WTC11 (cell line): ENCODE measurements around the gene KIAA0408. TPM values are rescaled to one million over a fixed set of nuclear protein-coding genes. Genes with fewer than 3 reads are reported as not detected.

ENCODE experiments used
- ATAC-seq: fragments of 200-7000 bp; cut with Tn5 transposase; 2 replicates; pipeline ENCODE4 v1.10.0; 2021; ENCODE audit warnings: mild to moderate bottlenecking, moderate library complexity
- CTCF ChIA-PET: fragments of 300-600 bp; sonication (Branson Sonifier 250); formaldehyde crosslinking; loops from one replicate; lab custom pipeline; 2021; ENCODE audit warnings: antibody characterized with exemption; lab: Charles Lee
- POLR2A ChIA-PET: fragments of 350-600 bp; sonication (Branson Sonifier 250); formaldehyde crosslinking; loops from one replicate; lab custom pipeline; 2021; ENCODE audit warnings: antibody characterized with exemption; lab: Charles Lee
- DNase-seq: peaks from one replicate; pipeline ENCODE4 v3.0.0; 2021; ENCODE audit warnings: low spot score
- H3K27ac Mint-ChIP-seq: 2 replicates; pipeline ENCODE4 v1.8.0; 2021; ENCODE audit warnings: mixed read lengths
- H3K27me3 Mint-ChIP-seq: 2 replicates; pipeline ENCODE4 v1.8.0; 2021; ENCODE audit warnings: low read depth, mild to moderate bottlenecking, moderate library complexity, mixed read lengths
- H3K36me3 Mint-ChIP-seq: 2 replicates; pipeline ENCODE4 v1.8.0; 2021; ENCODE audit warnings: mixed read lengths
- H3K4me1 Mint-ChIP-seq: 2 replicates; pipeline ENCODE4 v1.8.0; 2022; ENCODE audit warnings: mixed read lengths
- H3K4me3 Mint-ChIP-seq: 2 replicates; pipeline ENCODE4 v1.8.0; 2021; ENCODE audit warnings: mild to moderate bottlenecking, moderate library complexity, mixed read lengths
- H3K9me3 Mint-ChIP-seq: 2 replicates; pipeline ENCODE4 v1.8.0; 2021; ENCODE audit warnings: mixed read lengths
- CREB1 ChIP-seq: sonication (generic); formaldehyde crosslinking; IDR thresholded peaks from 2 replicates; pipeline ENCODE4 v1.8.0; 2023; ENCODE audit warnings: mild to moderate bottlenecking, missing genetic modification reagents
- E2F1 ChIP-seq: sonication (generic); formaldehyde crosslinking; IDR thresholded peaks from 2 replicates; pipeline ENCODE4 v1.8.0; 2022; ENCODE audit warnings: mild to moderate bottlenecking, missing genetic modification reagents
- GABPB1 ChIP-seq: sonication (generic); formaldehyde crosslinking; IDR thresholded peaks from 2 replicates; pipeline ENCODE4 v1.8.1; 2023; ENCODE audit warnings: mild to moderate bottlenecking, missing genetic modification reagents
- IRF2 ChIP-seq: sonication (generic); formaldehyde crosslinking; IDR thresholded peaks from 2 replicates; pipeline ENCODE4 v1.8.0; 2022; ENCODE audit warnings: low read depth, missing genetic modification reagents, borderline replicate concordance
- NR2C2 ChIP-seq: sonication (generic); formaldehyde crosslinking; IDR thresholded peaks from 2 replicates; pipeline ENCODE4 v1.8.0; 2022; ENCODE audit warnings: mild to moderate bottlenecking, missing genetic modification reagents
- RELA ChIP-seq: sonication (generic); formaldehyde crosslinking; IDR thresholded peaks from 2 replicates; pipeline ENCODE4 v1.8.1; 2022; ENCODE audit warnings: missing genetic modification reagents, mild to moderate bottlenecking, borderline replicate concordance
- SOX15 ChIP-seq: fragments of 250-450 bp; sonication (Bioruptor Pico); IDR thresholded peaks from 2 replicates; pipeline ENCODE4 v1.9.0; 2021; ENCODE audit warnings: mild to moderate bottlenecking
- ZBTB21 ChIP-seq: sonication (generic); formaldehyde crosslinking; IDR thresholded peaks from 2 replicates; pipeline ENCODE4 v1.8.1; 2023; ENCODE audit warnings: mild to moderate bottlenecking, missing genetic modification reagents, borderline replicate concordance
- ZNF219 ChIP-seq: sonication (generic); formaldehyde crosslinking; IDR thresholded peaks from 2 replicates; pipeline ENCODE4 v1.8.0; 2023; ENCODE audit warnings: missing genetic modification reagents, mild to moderate bottlenecking, borderline replicate concordance
- ZNF263 ChIP-seq: sonication (generic); formaldehyde crosslinking; IDR thresholded peaks from 2 replicates; pipeline ENCODE4 v1.8.1; 2022; ENCODE audit warnings: low read depth, mild to moderate bottlenecking, moderate library complexity, missing genetic modification reagents
- total RNA-seq: library from RNA; stranded (reverse); gene quantifications from 3 replicates; pipeline ENCODE4 v1.2.3, GENCODE V29; 2021
- TF ChIP-seq, protein P1 (sequence below): sonication (generic); formaldehyde crosslinking; IDR thresholded peaks from 2 replicates; pipeline ENCODE4 v1.8.1; 2022; ENCODE audit warnings: mild to moderate bottlenecking, missing genetic modification reagents, moderate library complexity, borderline replicate concordance
- TF ChIP-seq, protein P2 (sequence below): sonication (generic); formaldehyde crosslinking; IDR thresholded peaks from 2 replicates; pipeline ENCODE4 v1.8.0; 2023; ENCODE audit warnings: missing genetic modification reagents, mild to moderate bottlenecking, borderline replicate concordance
- TF ChIP-seq, protein P3 (sequence below): fragments of 250-450 bp; sonication (Bioruptor Pico); IDR thresholded peaks from 2 replicates; pipeline ENCODE4 v1.9.0; 2021; ENCODE audit warnings: mild to moderate bottlenecking
- TF ChIP-seq, protein P4 (sequence below): fragments of 250-450 bp; sonication (Bioruptor Pico); IDR thresholded peaks from 2 replicates; pipeline ENCODE4 v1.8.0; 2021; ENCODE audit warnings: mild to moderate bottlenecking
- TF ChIP-seq, protein P5 (sequence below): sonication (generic); formaldehyde crosslinking; IDR thresholded peaks from 2 replicates; pipeline ENCODE4 v1.8.1; 2023; ENCODE audit warnings: mild to moderate bottlenecking, missing genetic modification reagents, borderline replicate concordance
- TF ChIP-seq, protein P6 (sequence below): fragments of 250-450 bp; sonication (Bioruptor Pico); IDR thresholded peaks from 2 replicates; pipeline ENCODE4 v1.9.0; 2021; ENCODE audit warnings: moderate library complexity, mild to moderate bottlenecking, inconsistent platforms, borderline replicate concordance

The KIAA0408 gene
- total RNA-seq, 1 experiment from 2014 or later: 12.2 TPM

DNA sequence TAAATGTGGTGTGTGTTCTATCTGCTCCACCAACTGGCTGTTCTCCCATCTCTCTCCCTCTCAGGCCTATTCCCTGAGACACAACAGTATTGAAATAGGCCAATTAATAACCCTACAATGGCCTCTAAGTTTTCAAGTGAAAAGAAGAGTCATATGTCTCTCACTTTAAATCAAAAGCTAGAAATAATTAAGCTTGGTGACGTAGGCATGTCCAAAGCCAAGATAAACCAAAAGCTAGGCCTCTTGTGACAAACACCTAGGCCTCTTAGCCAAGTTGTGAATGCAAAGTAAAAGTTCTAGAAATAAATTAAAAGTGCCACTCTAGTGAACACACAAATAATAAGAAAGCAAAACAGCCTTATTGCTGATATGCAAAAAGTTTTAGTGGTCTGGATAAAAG lies 30.1 kb upstream of the KIAA0408 start:
- Mint-ChIP-seq H3K9me3 (peaks cover 13% of the 10 kb centered on the region), H3K36me3 (peaks cover 25% of the 10 kb centered on the region), H3K27me3 (no peaks in the 10 kb centered on the region), H3K4me3 (no peak overlapping the region), H3K27ac (no peak overlapping the region), H3K4me1 (peaks cover 42% of the 10 kb centered on the region)
- ATAC-seq (no peak), DNase-seq (no peak)
- CTCF ChIA-PET: interaction anchor here (9.7 kb wide), 1 partner anchor 26 kb away, joined by 106 read pairs; no protein-coding TSS in a partner anchor
- POLR2A ChIA-PET: no interaction called here
- no peak for TF ChIP-seq ZBTB21 (CRISPR knock-in tag)
- TF ChIP-seq, protein P1, sequence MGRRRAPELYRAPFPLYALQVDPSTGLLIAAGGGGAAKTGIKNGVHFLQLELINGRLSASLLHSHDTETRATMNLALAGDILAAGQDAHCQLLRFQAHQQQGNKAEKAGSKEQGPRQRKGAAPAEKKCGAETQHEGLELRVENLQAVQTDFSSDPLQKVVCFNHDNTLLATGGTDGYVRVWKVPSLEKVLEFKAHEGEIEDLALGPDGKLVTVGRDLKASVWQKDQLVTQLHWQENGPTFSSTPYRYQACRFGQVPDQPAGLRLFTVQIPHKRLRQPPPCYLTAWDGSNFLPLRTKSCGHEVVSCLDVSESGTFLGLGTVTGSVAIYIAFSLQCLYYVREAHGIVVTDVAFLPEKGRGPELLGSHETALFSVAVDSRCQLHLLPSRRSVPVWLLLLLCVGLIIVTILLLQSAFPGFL (CRISPR knock-in tag): no peak
- TF ChIP-seq, protein P2, sequence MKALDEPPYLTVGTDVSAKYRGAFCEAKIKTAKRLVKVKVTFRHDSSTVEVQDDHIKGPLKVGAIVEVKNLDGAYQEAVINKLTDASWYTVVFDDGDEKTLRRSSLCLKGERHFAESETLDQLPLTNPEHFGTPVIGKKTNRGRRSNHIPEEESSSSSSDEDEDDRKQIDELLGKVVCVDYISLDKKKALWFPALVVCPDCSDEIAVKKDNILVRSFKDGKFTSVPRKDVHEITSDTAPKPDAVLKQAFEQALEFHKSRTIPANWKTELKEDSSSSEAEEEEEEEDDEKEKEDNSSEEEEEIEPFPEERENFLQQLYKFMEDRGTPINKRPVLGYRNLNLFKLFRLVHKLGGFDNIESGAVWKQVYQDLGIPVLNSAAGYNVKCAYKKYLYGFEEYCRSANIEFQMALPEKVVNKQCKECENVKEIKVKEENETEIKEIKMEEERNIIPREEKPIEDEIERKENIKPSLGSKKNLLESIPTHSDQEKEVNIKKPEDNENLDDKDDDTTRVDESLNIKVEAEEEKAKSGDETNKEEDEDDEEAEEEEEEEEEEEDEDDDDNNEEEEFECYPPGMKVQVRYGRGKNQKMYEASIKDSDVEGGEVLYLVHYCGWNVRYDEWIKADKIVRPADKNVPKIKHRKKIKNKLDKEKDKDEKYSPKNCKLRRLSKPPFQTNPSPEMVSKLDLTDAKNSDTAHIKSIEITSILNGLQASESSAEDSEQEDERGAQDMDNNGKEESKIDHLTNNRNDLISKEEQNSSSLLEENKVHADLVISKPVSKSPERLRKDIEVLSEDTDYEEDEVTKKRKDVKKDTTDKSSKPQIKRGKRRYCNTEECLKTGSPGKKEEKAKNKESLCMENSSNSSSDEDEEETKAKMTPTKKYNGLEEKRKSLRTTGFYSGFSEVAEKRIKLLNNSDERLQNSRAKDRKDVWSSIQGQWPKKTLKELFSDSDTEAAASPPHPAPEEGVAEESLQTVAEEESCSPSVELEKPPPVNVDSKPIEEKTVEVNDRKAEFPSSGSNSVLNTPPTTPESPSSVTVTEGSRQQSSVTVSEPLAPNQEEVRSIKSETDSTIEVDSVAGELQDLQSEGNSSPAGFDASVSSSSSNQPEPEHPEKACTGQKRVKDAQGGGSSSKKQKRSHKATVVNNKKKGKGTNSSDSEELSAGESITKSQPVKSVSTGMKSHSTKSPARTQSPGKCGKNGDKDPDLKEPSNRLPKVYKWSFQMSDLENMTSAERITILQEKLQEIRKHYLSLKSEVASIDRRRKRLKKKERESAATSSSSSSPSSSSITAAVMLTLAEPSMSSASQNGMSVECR (CRISPR knock-in tag): no peak
- TF ChIP-seq RELA (CRISPR knock-in tag): no peak
- no peak for TF ChIP-seq E2F1 (CRISPR knock-in tag)
- TF ChIP-seq, protein P3, sequence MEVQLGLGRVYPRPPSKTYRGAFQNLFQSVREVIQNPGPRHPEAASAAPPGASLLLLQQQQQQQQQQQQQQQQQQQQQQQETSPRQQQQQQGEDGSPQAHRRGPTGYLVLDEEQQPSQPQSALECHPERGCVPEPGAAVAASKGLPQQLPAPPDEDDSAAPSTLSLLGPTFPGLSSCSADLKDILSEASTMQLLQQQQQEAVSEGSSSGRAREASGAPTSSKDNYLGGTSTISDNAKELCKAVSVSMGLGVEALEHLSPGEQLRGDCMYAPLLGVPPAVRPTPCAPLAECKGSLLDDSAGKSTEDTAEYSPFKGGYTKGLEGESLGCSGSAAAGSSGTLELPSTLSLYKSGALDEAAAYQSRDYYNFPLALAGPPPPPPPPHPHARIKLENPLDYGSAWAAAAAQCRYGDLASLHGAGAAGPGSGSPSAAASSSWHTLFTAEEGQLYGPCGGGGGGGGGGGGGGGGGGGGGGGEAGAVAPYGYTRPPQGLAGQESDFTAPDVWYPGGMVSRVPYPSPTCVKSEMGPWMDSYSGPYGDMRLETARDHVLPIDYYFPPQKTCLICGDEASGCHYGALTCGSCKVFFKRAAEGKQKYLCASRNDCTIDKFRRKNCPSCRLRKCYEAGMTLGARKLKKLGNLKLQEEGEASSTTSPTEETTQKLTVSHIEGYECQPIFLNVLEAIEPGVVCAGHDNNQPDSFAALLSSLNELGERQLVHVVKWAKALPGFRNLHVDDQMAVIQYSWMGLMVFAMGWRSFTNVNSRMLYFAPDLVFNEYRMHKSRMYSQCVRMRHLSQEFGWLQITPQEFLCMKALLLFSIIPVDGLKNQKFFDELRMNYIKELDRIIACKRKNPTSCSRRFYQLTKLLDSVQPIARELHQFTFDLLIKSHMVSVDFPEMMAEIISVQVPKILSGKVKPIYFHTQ (CRISPR knock-in tag): no peak
- TF ChIP-seq, protein P4, sequence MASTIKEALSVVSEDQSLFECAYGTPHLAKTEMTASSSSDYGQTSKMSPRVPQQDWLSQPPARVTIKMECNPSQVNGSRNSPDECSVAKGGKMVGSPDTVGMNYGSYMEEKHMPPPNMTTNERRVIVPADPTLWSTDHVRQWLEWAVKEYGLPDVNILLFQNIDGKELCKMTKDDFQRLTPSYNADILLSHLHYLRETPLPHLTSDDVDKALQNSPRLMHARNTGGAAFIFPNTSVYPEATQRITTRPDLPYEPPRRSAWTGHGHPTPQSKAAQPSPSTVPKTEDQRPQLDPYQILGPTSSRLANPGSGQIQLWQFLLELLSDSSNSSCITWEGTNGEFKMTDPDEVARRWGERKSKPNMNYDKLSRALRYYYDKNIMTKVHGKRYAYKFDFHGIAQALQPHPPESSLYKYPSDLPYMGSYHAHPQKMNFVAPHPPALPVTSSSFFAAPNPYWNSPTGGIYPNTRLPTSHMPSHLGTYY (CRISPR knock-in tag): no peak
- TF ChIP-seq GABPB1 (CRISPR knock-in tag): no peak

GRCh38 chr6:127486934-127487333 lies 27.7 kb upstream of the KIAA0408 start:
- no peaks in the 10 kb centered on the region for H3K27me3 Mint-ChIP-seq
- H3K4me1 Mint-ChIP-seq: peaks cover 63% of the 10 kb centered on the region
- DNase-seq (no peak), ATAC-seq (no peak)
- peaks cover 23% of the 10 kb centered on the region for H3K36me3 Mint-ChIP-seq
- H3K27ac Mint-ChIP-seq: no peak overlapping the region
- peaks cover 13% of the 10 kb centered on the region for H3K9me3 Mint-ChIP-seq
- POLR2A ChIA-PET: no interaction called here
- CTCF ChIA-PET: interaction anchor here (9.7 kb wide), 1 partner anchor 29 kb away, joined by 106 read pairs; no protein-coding TSS in a partner anchor
- no peak overlapping the region for H3K4me3 Mint-ChIP-seq
- TF ChIP-seq IRF2: no peak
- TF ChIP-seq ZBTB21 (CRISPR knock-in tag): no peak
- TF ChIP-seq ZNF219 (CRISPR knock-in tag): no peak
- TF ChIP-seq, protein P5, sequence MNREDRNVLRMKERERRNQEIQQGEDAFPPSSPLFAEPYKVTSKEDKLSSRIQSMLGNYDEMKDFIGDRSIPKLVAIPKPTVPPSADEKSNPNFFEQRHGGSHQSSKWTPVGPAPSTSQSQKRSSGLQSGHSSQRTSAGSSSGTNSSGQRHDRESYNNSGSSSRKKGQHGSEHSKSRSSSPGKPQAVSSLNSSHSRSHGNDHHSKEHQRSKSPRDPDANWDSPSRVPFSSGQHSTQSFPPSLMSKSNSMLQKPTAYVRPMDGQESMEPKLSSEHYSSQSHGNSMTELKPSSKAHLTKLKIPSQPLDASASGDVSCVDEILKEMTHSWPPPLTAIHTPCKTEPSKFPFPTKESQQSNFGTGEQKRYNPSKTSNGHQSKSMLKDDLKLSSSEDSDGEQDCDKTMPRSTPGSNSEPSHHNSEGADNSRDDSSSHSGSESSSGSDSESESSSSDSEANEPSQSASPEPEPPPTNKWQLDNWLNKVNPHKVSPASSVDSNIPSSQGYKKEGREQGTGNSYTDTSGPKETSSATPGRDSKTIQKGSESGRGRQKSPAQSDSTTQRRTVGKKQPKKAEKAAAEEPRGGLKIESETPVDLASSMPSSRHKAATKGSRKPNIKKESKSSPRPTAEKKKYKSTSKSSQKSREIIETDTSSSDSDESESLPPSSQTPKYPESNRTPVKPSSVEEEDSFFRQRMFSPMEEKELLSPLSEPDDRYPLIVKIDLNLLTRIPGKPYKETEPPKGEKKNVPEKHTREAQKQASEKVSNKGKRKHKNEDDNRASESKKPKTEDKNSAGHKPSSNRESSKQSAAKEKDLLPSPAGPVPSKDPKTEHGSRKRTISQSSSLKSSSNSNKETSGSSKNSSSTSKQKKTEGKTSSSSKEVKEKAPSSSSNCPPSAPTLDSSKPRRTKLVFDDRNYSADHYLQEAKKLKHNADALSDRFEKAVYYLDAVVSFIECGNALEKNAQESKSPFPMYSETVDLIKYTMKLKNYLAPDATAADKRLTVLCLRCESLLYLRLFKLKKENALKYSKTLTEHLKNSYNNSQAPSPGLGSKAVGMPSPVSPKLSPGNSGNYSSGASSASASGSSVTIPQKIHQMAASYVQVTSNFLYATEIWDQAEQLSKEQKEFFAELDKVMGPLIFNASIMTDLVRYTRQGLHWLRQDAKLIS (CRISPR knock-in tag): no peak
- no peak for TF ChIP-seq SOX15 (CRISPR knock-in tag)
- TF ChIP-seq NR2C2 (CRISPR knock-in tag): no peak
- TF ChIP-seq, protein P6, sequence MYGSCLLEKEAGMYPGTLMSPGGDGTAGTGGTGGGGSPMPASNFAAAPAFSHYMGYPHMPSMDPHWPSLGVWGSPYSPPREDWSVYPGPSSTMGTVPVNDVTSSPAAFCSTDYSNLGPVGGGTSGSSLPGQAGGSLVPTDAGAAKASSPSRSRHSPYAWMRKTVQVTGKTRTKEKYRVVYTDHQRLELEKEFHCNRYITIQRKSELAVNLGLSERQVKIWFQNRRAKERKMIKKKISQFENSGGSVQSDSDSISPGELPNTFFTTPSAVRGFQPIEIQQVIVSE (CRISPR knock-in tag): no peak
- TF ChIP-seq ZNF263: no peak
- TF ChIP-seq CREB1 (CRISPR knock-in tag): no peak
